Neural progenitor cell (in vitro differentiated cells): ENCODE results near the gene CEP76. TPM values are rescaled to one million over a fixed set of nuclear protein-coding genes. Genes with fewer than 3 reads are reported as not detected.
"Not testable (repeated sequence)": the region's sequence is repeated elsewhere in the genome, so short reads cannot be mapped to it uniquely, and the experiment has no call there.

Experiments used
- DNase-seq: peaks from one replicate; pipeline ENCODE4 v3.0.0-alpha.2; 2016; ENCODE audit warnings: low spot score
- H2AFZ ChIP-seq: fragments of 200-600 bp; sonication (generic); replicated peaks from 2 replicates; pipeline ENCODE4 v1.6.1; 2016; ENCODE audit warnings: antibody characterized with exemption
- H3F3A ChIP-seq: fragments of 200-600 bp; sonication (generic); 2 replicates; pipeline ENCODE4 v1.6.1; 2016; ENCODE audit warnings: antibody characterized with exemption, low read depth
- H3K27ac ChIP-seq: fragments of 200-600 bp; sonication (generic); 2 replicates; pipeline ENCODE4 v1.5.1; 2016; ENCODE audit warnings: mild to moderate bottlenecking
- H3K27me3 ChIP-seq: fragments of 200-600 bp; sonication (generic); 2 replicates; pipeline ENCODE4 v1.6.1; 2016; ENCODE audit warnings: mild to moderate bottlenecking, moderate library complexity
- H3K36me3 ChIP-seq: fragments of 200-600 bp; sonication (generic); 2 replicates; pipeline ENCODE4 v1.5.1; 2016
- H3K4me1 ChIP-seq: fragments of 200-600 bp; sonication (generic); 2 replicates; pipeline ENCODE4 v1.6.1; 2016; ENCODE audit warnings: mixed run types
- H3K4me2 ChIP-seq: fragments of 200-600 bp; sonication (generic); 2 replicates; pipeline ENCODE4 v1.6.1; 2016
- H3K4me3 ChIP-seq: fragments of 200-600 bp; sonication (generic); 2 replicates; pipeline ENCODE4 v1.5.1; 2016
- H3K79me2 ChIP-seq: fragments of 200-600 bp; sonication (generic); 2 replicates; pipeline ENCODE4 v1.6.1; 2016; ENCODE audit warnings: low read depth
- H3K9ac ChIP-seq: fragments of 200-600 bp; sonication (generic); 2 replicates; pipeline ENCODE4 v1.6.1; 2016
- H3K9me3 ChIP-seq: fragments of 200-600 bp; sonication (generic); 2 replicates; pipeline ENCODE4 v1.5.1; 2016; ENCODE audit warnings: low read depth
- H4K20me1 ChIP-seq: fragments of 200-600 bp; sonication (generic); 2 replicates; pipeline ENCODE4 v1.6.1; 2016; ENCODE audit warnings: low read depth
- H3K27ac Mint-ChIP-seq: 3 replicates; pipeline ENCODE4 v1.8.0; 2021; ENCODE audit warnings: mixed read lengths
- H3K27me3 Mint-ChIP-seq: 2 replicates; pipeline ENCODE4 v1.8.0; 2022; ENCODE audit warnings: low read depth, mild to moderate bottlenecking, inconsistent platforms, moderate library complexity, mixed read lengths; ENCODE audit not compliant: insufficient read depth
- H3K36me3 Mint-ChIP-seq: 3 replicates; pipeline ENCODE4 v1.8.0; 2021; ENCODE audit warnings: mixed read lengths
- H3K4me1 Mint-ChIP-seq: 3 replicates; pipeline ENCODE4 v1.8.0; 2021; ENCODE audit warnings: mixed read lengths
- H3K4me3 Mint-ChIP-seq: 3 replicates; pipeline ENCODE4 v1.8.0; 2021; ENCODE audit warnings: mild to moderate bottlenecking, moderate library complexity, mixed read lengths
- H3K9me3 Mint-ChIP-seq: 3 replicates; pipeline ENCODE4 v1.8.0; 2020; ENCODE audit warnings: mixed read lengths
- CTCF ChIP-seq: fragments of 200-600 bp; sonication (generic); IDR thresholded peaks from 2 replicates; pipeline ENCODE4 v1.5.1; 2017; ENCODE audit warnings: antibody characterized with exemption, mild to moderate bottlenecking
- EZH2 ChIP-seq: fragments of 200-600 bp; sonication (generic); IDR thresholded peaks from 2 replicates; pipeline ENCODE4 v1.6.1; 2017; ENCODE audit warnings: antibody characterized with exemption, mild to moderate bottlenecking, moderate library complexity
- EZH2phosphoT487 ChIP-seq: fragments of 200-600 bp; sonication (generic); IDR thresholded peaks from 2 replicates; pipeline ENCODE4 v1.6.1; 2017; ENCODE audit warnings: antibody characterized with exemption
- total RNA-seq: library from RNA; depleted of rRNA; stranded (reverse); fragments of >200 nt; gene quantifications from 2 replicates; pipeline ENCODE4 v1.2.3, GENCODE V29; 2015; ENCODE audit warnings: low replicate concordance

Gene CEP76
- total RNA-seq, 1 donor from 2014 or later, result 44.8 TPM

- no peaks in the 10 kb centered on the region for H3K9me3 ChIP-seq
- no peak overlapping the region for H3K9ac ChIP-seq
- no peaks in the 10 kb centered on the region for H3K36me3 ChIP-seq
- H3F3A ChIP-seq, result no peaks in the 10 kb centered on the region
- no peak overlapping the region for H3K4me3 ChIP-seq
- DNase-seq, result no peak
- no peak overlapping the region for H2AFZ ChIP-seq
- H3K27me3 ChIP-seq, result no peaks in the 10 kb centered on the region
- no peaks in the 10 kb centered on the region for H3K4me1 ChIP-seq
- H3K4me3 Mint-ChIP-seq, result no peak overlapping the region
- no peaks in the 10 kb centered on the region for H3K9me3 Mint-ChIP-seq
- H4K20me1 ChIP-seq, result peaks cover 2% of the 10 kb centered on the region
- H3K27ac ChIP-seq, result no peak overlapping the region
- H3K27me3 Mint-ChIP-seq, result no peaks in the 10 kb centered on the region
- peaks cover 6% of the 10 kb centered on the region for H3K36me3 Mint-ChIP-seq
- TF ChIP-seq EZH2phosphoT487 (no peak), CTCF (no peak)
- no peaks in the 10 kb centered on the region for H3K4me1 Mint-ChIP-seq
- no peak overlapping the region for H3K27ac Mint-ChIP-seq
- H3K4me2 ChIP-seq, result no peak overlapping the region
- H3K79me2 ChIP-seq, result peaks cover 14% of the 10 kb centered on the region
Measured at GRCh38 chr18:12645254-12645653, 57.3 kb downstream of the CEP76 start.

- H3K4me3 ChIP-seq, H3K4me1 Mint-ChIP-seq, H3F3A ChIP-seq, H3K4me1 ChIP-seq, H3K27me3 ChIP-seq, H3K27ac Mint-ChIP-seq, H3K9ac ChIP-seq, H4K20me1 ChIP-seq, H3K36me3 ChIP-seq, H3K9me3 ChIP-seq, H3K4me2 ChIP-seq, H3K27ac ChIP-seq, H3K36me3 Mint-ChIP-seq, H2AFZ ChIP-seq, H3K27me3 Mint-ChIP-seq, DNase-seq, H3K9me3 Mint-ChIP-seq, H3K4me3 Mint-ChIP-seq: not testable (repeated sequence)
- H3K79me2 ChIP-seq, result peaks cover 10% of the 10 kb centered on the region
Measured at GRCh38 chr18:12643756-12644155, 58.8 kb downstream of the CEP76 start.

GRCh38 chr18:12640881-12641200 is 61.7 kb downstream of the CEP76 start:
- no peaks in the 10 kb centered on the region for H3F3A ChIP-seq
- H3K79me2 ChIP-seq, result peaks cover 8% of the 10 kb centered on the region
- H3K27ac ChIP-seq, result no peak overlapping the region
- H3K9me3 ChIP-seq, result no peaks in the 10 kb centered on the region
- no peaks in the 10 kb centered on the region for H3K9me3 Mint-ChIP-seq
- H3K4me3 Mint-ChIP-seq, result no peak overlapping the region
- no peak overlapping the region for H3K9ac ChIP-seq
- no peaks in the 10 kb centered on the region for H3K36me3 ChIP-seq
- no peak overlapping the region for H2AFZ ChIP-seq
- no peaks in the 10 kb centered on the region for H3K27me3 ChIP-seq
- no peaks in the 10 kb centered on the region for H4K20me1 ChIP-seq
- no peak for DNase-seq
- no peak for TF ChIP-seq EZH2phosphoT487
- no peak for TF ChIP-seq CTCF
- TF ChIP-seq EZH2, result no peak
- no peaks in the 10 kb centered on the region for H3K4me1 ChIP-seq
- peaks cover 2% of the 10 kb centered on the region for H3K36me3 Mint-ChIP-seq
- no peak overlapping the region for H3K27ac Mint-ChIP-seq
- H3K27me3 Mint-ChIP-seq, result no peaks in the 10 kb centered on the region
- H3K4me3 ChIP-seq, result no peak overlapping the region
- H3K4me1 Mint-ChIP-seq, result no peaks in the 10 kb centered on the region
- no peak overlapping the region for H3K4me2 ChIP-seq

- Histone ChIP-seq H3F3A (no peaks in the 10 kb centered on the region), H3K4me1 (no peaks in the 10 kb centered on the region), H2AFZ (no peak overlapping the region), H3K4me2 (no peak overlapping the region), H3K27ac (no peak overlapping the region), H4K20me1 (no peaks in the 10 kb centered on the region), H3K27me3 (no peaks in the 10 kb centered on the region), H3K9me3 (no peaks in the 10 kb centered on the region), H3K36me3 (no peaks in the 10 kb centered on the region), H3K4me3 (no peak overlapping the region), H3K9ac (no peak overlapping the region), H3K79me2 (peaks cover 8% of the 10 kb centered on the region)
- no peak overlapping the region for H3K4me3 Mint-ChIP-seq
- peaks cover 2% of the 10 kb centered on the region for H3K36me3 Mint-ChIP-seq
- H3K27me3 Mint-ChIP-seq, result no peaks in the 10 kb centered on the region
- no peaks in the 10 kb centered on the region for H3K4me1 Mint-ChIP-seq
- TF ChIP-seq EZH2 (no peak), CTCF (no peak)
- peak overlapping the region; percentile 21 for H3K27ac Mint-ChIP-seq
- H3K9me3 Mint-ChIP-seq, result no peaks in the 10 kb centered on the region
- DNase-seq, result no peak
Measured at GRCh38 chr18:12639990-12640880, 62.3 kb downstream of the CEP76 start.
